OCI-LY3 (cell line): ENCODE measurements around the gene CLPX.
"Not testable (repeated sequence)": the region's sequence is repeated elsewhere in the genome, so short reads cannot be mapped to it uniquely, and the experiment has no call there.

ENCODE experiments used
- H2AFZ ChIP-seq: fragments of 200-600, 300-600 bp; shearing (Covaris generic); 2 replicates; pipeline ENCODE4 v1.6.0; 2014; ENCODE audit warnings: antibody characterized with exemption, low read depth, low read length
- H3K27ac ChIP-seq: fragments of 200-600, 300-600 bp; sonication (generic); 2 replicates; pipeline ENCODE4 v1.5.1; 2014; ENCODE audit warnings: mild to moderate bottlenecking, low read length, moderate library complexity, mixed read lengths
- H3K27me3 ChIP-seq: fragments of 200-600, 300-600 bp; sonication (generic); 2 replicates; pipeline ENCODE4 v1.6.1; 2014; ENCODE audit warnings: low read depth, low read length, mixed read lengths
- H3K36me3 ChIP-seq: fragments of 200-600, 300-600 bp; sonication (generic); replicated peaks from 2 replicates; pipeline ENCODE3; 2014; ENCODE audit warnings: low read depth, low read length, mixed read lengths
- H3K4me1 ChIP-seq: fragments of 300-600, 200-600 bp; sonication (generic); 2 replicates; pipeline ENCODE4 v1.6.1; 2014; ENCODE audit warnings: low read length, mixed read lengths
- H3K4me2 ChIP-seq: fragments of 200-600, 300-600 bp; sonication (generic); 2 replicates; pipeline ENCODE4 v1.6.1; 2014; ENCODE audit warnings: low read length, mixed read lengths
- H3K4me3 ChIP-seq: fragments of 300-600, 200-600 bp; sonication (generic); 2 replicates; pipeline ENCODE4 v1.5.1; 2014; ENCODE audit warnings: antibody characterized with exemption, mild to moderate bottlenecking, low read length, moderate library complexity
- H3K79me2 ChIP-seq: fragments of 300-600, 200-600 bp; shearing (Covaris generic); 2 replicates; pipeline ENCODE4 v1.6.1; 2014; ENCODE audit warnings: mild to moderate bottlenecking, low read length, mixed read lengths
- H3K9ac ChIP-seq: fragments of 300-600, 200-600 bp; shearing (Covaris generic); 2 replicates; pipeline ENCODE4 v1.6.0; 2014; ENCODE audit warnings: mild to moderate bottlenecking, low read length, moderate library complexity
- H3K9me3 ChIP-seq: fragments of 200-600, 300-600 bp; shearing (Covaris generic); 2 replicates; pipeline ENCODE4 v1.6.1; 2014; ENCODE audit warnings: low read length, mixed read lengths; ENCODE audit not compliant: insufficient read depth
- H4K20me1 ChIP-seq: fragments of 200-600, 300-600 bp; sonication (generic); 2 replicates; pipeline ENCODE4 v1.6.1; 2016; ENCODE audit warnings: low read length, mixed read lengths; ENCODE audit not compliant: insufficient read depth
- CTCF ChIP-seq: fragments of 200-600, 300-600 bp; sonication (generic); IDR thresholded peaks from 2 replicates; pipeline ENCODE4 v1.5.1; 2014; ENCODE audit warnings: antibody characterized with exemption, low read length, low read depth
- EZH2phosphoT487 ChIP-seq: fragments of 200-600 bp; shearing (Covaris generic); IDR thresholded peaks from 2 replicates; pipeline ENCODE4 v1.6.1; 2018; ENCODE audit warnings: antibody characterized with exemption, mixed run types, low read depth

Gene CLPX

DNA sequence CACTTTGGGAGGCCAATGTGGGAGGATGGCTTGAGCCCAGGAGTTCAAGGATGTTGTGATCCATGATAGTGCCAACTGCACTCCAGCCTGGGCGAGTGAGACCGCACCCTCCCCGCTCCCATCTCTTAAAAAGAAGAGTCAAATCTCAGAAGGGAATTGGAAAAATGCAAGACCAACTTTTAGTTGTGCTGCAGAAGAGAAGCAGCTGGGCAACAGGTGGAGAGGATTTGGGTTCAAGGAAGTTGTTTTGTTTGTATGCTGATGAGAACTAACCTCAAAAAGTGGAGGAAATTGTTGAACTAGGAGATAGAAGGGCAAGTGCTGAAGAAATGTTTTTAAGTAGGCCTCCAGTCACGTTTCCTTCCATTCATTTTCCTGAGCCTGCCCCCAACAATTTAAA lies 38.7 kb downstream of the CLPX start:
- Histone ChIP-seq H3K27me3 (no peaks in the 10 kb centered on the region), H3K4me1 (no peaks in the 10 kb centered on the region), H3K4me3 (no peak overlapping the region), H3K9ac (no peak overlapping the region), H4K20me1 (no peaks in the 10 kb centered on the region), H3K79me2 (no peaks in the 10 kb centered on the region), H3K27ac (no peak overlapping the region), H2AFZ (no peak overlapping the region), H3K36me3 (peaks cover 29% of the 10 kb centered on the region), H3K9me3 (no peaks in the 10 kb centered on the region), H3K4me2 (no peak overlapping the region)
- TF ChIP-seq CTCF = no peak
- no peak for TF ChIP-seq EZH2phosphoT487

DNA sequence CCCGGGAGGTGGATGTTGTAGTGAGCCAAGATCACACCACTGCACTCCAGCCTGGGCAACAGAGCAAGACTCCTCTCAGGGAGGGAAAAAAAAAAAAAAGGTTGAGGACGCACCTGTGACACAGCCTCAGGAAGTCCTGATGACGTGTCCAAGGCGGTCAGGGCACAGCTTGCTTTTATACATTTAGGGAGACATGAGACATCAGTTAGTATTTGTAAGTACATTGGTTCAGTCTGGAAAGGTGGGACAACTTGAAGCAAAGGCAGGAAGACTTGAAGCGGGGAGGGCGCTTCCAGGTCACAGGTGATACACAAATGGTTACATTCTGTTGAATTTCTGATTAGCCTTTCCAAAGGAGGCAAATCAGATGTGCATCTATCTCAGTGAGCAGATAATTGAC lies 46.5 kb downstream of the CLPX start:
- H3K36me3 ChIP-seq, H3K27me3 ChIP-seq, H3K9ac ChIP-seq, H3K4me2 ChIP-seq, H3K27ac ChIP-seq, H3K79me2 ChIP-seq, H3K4me1 ChIP-seq, H4K20me1 ChIP-seq, H2AFZ ChIP-seq, H3K9me3 ChIP-seq, H3K4me3 ChIP-seq: not testable (repeated sequence)

- not testable (repeated sequence) for H3K27me3 ChIP-seq, H3K9ac ChIP-seq, H3K27ac ChIP-seq, H3K9me3 ChIP-seq, H3K4me1 ChIP-seq, H3K4me2 ChIP-seq, H3K79me2 ChIP-seq, H3K4me3 ChIP-seq, H4K20me1 ChIP-seq, H2AFZ ChIP-seq, H3K36me3 ChIP-seq
These were observed 47.2 kb downstream of the CLPX start for GRCh38 chr15:65137893-65138292.

GRCh38 chr15:65137089-65137488 lies 48.1 kb downstream of the CLPX start:
- H3K4me2 ChIP-seq, H2AFZ ChIP-seq, H3K4me3 ChIP-seq, H3K27ac ChIP-seq, H3K9ac ChIP-seq, H3K27me3 ChIP-seq, H3K4me1 ChIP-seq, H3K9me3 ChIP-seq, H4K20me1 ChIP-seq, H3K36me3 ChIP-seq: not testable (repeated sequence)
- H3K79me2 ChIP-seq = peaks cover 17% of the 10 kb centered on the region

DNA sequence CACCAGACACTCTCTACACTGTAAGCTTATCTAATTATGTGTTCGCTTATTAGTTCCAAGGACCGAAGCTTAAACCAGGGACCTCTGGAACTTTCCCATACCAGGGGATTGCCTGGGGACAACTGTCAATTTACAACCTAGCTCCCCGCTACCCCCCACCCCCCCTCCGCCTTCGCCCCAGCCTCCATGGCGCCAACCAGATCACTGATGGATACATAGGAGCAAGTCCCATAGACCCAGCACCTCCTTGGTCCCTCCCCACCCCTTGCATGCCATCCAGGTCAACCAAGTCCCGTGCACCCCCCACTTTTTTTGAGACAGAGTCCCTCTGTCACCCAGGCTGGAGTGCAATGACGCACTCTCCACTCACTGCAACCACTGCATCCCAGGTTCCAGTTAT lies 50.6 kb downstream of the CLPX start:
- Histone ChIP-seq H3K9ac (peak overlapping the region; percentile 69; the same call in 1 of the 2 replicates), H2AFZ (no peak overlapping the region), H3K4me1 (peaks cover 10% of the 10 kb centered on the region; the same call in 1 of the 2 replicates), H3K27me3 (no peaks in the 10 kb centered on the region), H3K36me3 (peaks cover 7% of the 10 kb centered on the region), H3K9me3 (no peaks in the 10 kb centered on the region; the same call in 1 of the 2 replicates), H4K20me1 (peaks cover 4% of the 10 kb centered on the region), H3K79me2 (peaks cover 35% of the 10 kb centered on the region), H3K4me2 (peak overlapping the region; percentile 91), H3K4me3 (peak overlapping the region; percentile 85), H3K27ac (no peak overlapping the region)
- TF ChIP-seq CTCF = no peak
- TF ChIP-seq EZH2phosphoT487 = no peak
